ENCODE results near the gene OR7C1.
"Not testable (repeated sequence)": the region's sequence is repeated elsewhere in the genome, so short reads cannot be mapped to it uniquely, and the experiment has no call there.

The OR7C1 gene

DNA sequence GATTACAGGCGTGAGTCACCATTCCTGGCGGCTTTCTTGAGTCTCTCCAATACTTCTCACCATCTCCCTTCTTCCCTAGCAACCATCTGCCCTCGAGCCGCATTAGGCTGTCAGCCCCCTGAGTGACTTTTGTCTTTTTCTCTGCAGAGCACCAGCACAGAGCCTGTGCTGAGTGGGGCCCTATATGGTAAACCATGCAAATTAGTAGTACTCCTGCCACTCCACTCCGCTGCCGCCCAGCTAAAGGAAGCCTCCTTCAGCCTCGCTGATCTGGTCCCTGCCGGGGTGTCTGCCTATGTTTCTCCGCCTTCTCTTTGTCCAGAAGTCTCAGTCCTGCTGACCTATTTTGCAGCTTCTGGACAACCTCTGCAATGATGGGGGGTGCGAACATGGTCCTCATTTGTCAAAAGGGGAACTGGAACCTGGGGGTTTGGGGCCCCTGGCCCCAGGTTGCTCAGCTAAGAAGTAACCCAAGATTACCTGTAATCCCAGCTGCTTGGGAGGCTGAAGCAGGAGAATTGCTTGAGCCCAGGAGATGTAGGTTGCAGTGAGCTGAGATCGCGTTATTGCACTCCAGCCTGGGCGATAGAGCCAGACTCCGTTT lies 54.3 kb downstream of the OR7C1 start:
- H3K4me3 ChIP-seq; H3K9me3 ChIP-seq; H3K36me3 ChIP-seq (replicated peaks); DNase-seq (ENCODE audit: low spot score in 2 of 2); in situ Hi-C loops (cut with MboI; ENCODE audit: low sequenced_read_pairs); H3K4me1 ChIP-seq; H3K27me3 ChIP-seq (ENCODE audit: low read depth): not testable (repeated sequence)

DNA sequence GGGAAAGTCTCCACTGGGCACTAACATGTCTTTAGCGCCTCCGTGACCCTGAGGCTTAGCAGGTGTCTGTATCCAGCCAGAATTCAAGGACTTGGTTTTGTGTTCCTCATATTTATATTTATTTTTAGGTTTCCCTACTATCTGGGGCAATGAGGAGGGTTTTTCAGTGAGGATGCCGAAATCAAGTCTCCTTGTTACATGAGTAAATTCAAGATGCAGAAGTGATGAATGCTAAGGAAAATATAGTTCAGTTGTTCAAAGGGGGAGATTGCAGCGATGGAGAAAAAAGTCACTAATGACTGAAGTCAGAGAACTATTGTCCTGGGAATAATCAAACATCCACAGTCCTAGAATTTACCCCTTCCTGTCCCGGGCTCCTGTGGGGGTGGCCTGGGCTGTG lies 55.8 kb downstream of the OR7C1 start:
- no peak for DNase-seq (ENCODE audit: low spot score in 2 of 2)
- H3K4me1 ChIP-seq, result no peaks in the 10 kb centered on the region
- H3K9me3 ChIP-seq, result no peaks in the 10 kb centered on the region
- in situ Hi-C loops (cut with MboI; ENCODE audit: low sequenced_read_pairs), result no loop called here
- no peaks in the 10 kb centered on the region for H3K36me3 ChIP-seq (replicated peaks)
- H3K4me3 ChIP-seq, result no peak overlapping the region
- 0 out of 2 replicates have a peak, but pooled peaks cover 7% of the 10 kb centered on the region for H3K27me3 ChIP-seq (ENCODE audit: low read depth)

DNA sequence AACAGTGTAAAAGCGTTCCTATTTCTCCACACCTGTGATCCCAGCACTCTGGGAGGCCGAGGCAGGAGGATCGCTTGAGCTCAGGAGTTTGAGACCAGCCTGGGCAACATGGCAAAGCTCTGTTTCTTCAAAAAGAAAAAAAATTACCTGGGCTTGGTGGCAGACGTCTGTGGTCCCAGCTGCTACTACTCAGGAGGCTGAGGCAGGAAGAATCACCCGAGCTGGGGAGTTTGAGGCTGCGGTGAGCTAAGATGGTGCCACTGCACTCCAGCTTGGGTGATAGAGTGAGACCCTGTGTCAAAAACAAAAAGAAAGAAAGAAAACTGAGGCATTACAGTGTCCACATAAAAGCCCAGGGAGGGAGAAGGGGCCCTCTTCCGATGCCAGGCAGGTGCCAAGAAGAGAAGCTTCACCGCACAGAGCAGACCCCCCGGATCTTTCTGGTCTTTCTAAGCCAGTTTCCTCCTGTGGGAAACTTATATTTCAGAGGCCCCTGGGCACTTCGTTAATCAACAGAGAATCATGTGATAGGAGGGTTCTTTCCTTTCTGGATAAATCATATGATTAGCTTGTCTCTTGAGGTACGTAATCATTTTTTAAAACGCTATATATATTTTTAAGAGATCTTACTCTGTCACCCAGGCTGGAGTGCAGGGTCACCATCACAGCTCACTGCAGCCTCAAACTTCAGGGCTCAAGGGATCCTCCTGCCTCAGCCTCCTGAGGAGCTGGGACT lies 56.7 kb downstream of the OR7C1 start, which contains the start of gene ADGRE2:
Gene ADGRE2 (minus strand): TSS at position 451 of the 736 bp plus-strand sequence. CDS start 1,804 bp downstream, outside the sequence.
- DNase-seq (ENCODE audit: low spot score in 2 of 2); H3K4me3 ChIP-seq; H3K4me1 ChIP-seq; in situ Hi-C loops (cut with MboI; ENCODE audit: low sequenced_read_pairs); H3K36me3 ChIP-seq (replicated peaks); H3K9me3 ChIP-seq; H3K27me3 ChIP-seq (ENCODE audit: low read depth): not testable (repeated sequence)

DNA sequence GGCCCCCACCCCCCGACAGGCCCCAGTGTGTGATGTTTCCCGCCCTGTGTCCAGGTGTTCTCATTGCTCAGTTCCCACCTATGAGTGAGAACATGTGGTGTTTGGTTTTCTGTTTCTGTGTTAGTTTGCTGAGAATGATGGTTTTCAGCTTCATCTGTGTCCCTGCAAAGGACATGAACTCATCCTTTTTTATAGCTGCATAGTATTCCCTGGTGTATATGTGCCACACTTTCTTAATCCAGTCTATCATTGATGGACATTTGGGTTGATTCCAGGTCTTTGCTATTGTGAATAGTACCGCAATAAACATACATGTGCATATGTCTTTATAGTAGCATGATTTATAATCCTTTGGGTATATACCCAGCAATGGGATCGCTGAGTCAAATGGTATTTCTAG lies 57.3 kb downstream of the OR7C1 start:
- H3K27me3 ChIP-seq (ENCODE audit: low read depth); H3K36me3 ChIP-seq (replicated peaks); in situ Hi-C loops (cut with MboI; ENCODE audit: low sequenced_read_pairs); H3K4me1 ChIP-seq; H3K4me3 ChIP-seq; DNase-seq (ENCODE audit: low spot score in 2 of 2); H3K9me3 ChIP-seq: not testable (repeated sequence)

DNA sequence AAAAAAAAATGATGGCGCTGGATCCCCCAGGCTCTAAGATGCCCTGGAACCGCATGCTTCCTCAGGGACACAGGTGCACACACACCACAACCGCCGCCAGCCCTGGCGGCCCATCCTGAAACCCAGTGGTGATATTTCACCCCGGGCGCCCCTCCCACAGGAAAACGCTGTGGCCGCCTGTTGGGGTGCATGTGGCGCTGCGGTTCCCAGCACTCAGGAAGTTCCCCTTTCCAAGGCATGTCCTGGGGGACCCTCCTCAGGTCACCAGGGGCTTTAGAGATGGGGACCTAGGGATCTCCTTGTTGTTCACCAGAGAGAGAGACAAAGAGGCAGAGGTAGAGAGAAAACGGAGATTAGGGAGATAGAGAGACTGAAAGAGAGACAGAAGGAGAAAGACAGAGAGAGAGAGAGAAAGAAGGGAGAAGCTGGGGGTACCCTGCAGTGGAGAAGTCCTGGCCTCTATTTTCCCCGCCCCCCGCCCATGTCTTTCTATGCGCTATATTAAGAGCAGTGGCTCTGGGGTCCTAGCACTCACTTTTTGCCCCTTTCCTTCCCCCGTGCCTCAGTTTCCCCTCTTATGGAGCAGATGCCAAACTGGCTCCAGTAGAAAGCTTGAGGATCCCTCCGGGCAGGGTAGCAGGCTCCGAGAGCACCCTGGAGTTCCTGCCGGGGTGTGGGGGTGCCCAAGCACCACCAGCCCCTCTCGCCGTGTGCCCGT lies 59.0 kb downstream of the OR7C1 start:
- H3K4me3 ChIP-seq, result peak overlapping the region; percentile 29

DNA sequence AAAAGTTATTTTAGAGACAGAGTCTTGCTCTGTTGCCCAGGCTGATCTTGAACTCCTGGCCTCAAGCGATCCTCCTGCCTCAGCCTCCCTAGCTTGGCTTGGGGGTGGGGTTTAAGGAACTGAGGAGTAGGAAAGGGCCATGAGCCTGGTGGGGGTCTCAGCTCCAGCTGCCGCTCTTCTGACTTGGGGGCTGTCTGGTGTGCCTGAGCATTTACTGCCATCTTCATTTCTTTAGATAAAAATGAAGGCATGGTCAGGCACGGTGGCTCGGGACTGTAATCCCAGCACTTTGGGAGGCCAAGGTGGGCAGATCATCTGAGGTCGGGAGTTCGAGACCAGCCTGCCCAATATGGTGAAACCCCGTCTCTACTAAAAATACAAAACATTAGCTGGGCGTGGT lies 59.7 kb downstream of the OR7C1 start:
- DNase-seq (ENCODE audit: low spot score in 2 of 2); H3K9me3 ChIP-seq; in situ Hi-C loops (cut with MboI; ENCODE audit: low sequenced_read_pairs); H3K36me3 ChIP-seq (replicated peaks); H3K4me1 ChIP-seq; H3K27me3 ChIP-seq (ENCODE audit: low read depth): not testable (repeated sequence)
- peak overlapping the region; percentile 29; the same call in 1 of the 2 replicates for H3K4me3 ChIP-seq

More for the DNA sequence above, 59.0 kb downstream of the OR7C1 start:
- DNase-seq (ENCODE audit: low spot score in 2 of 2), result no peak
- Histone ChIP-seq H3K36me3 (replicated peaks) (no peaks in the 10 kb centered on the region), H3K27me3 (ENCODE audit: low read depth) (0 out of 2 replicates have a peak, but pooled peaks cover 7% of the 10 kb centered on the region), H3K4me1 (no peaks in the 10 kb centered on the region), H3K9me3 (no peaks in the 10 kb centered on the region)
- in situ Hi-C loops (cut with MboI; ENCODE audit: low sequenced_read_pairs), result no loop called here

DNA sequence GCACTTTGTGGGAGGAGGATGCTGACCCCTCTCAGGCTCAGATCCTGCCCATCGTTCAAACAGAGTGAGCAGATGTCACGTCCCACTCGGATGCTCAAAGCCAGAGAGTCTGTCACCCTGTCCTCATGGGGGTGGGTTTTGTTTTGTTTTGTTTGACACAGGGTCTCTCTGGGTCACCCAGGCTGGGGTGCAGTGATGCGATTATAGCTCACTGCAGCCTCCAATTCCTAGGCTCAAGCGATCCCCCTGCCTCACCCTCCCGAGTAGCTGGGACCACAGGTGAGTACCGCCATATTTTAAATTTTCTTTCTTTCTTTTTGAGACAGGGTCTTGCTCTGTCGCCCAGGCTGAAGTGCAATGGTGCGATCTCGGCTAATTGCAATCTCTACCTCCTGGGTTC lies 60.6 kb downstream of the OR7C1 start:
- Histone ChIP-seq H3K27me3 (ENCODE audit: low read depth) (0 out of 2 replicates have a peak, but pooled peaks cover 7% of the 10 kb centered on the region), H3K4me3 (no peak overlapping the region), H3K9me3 (no peaks in the 10 kb centered on the region), H3K4me1 (no peaks in the 10 kb centered on the region), H3K36me3 (replicated peaks) (no peaks in the 10 kb centered on the region)
- in situ Hi-C loops (cut with MboI; ENCODE audit: low sequenced_read_pairs), result no loop called here
- DNase-seq (ENCODE audit: low spot score in 2 of 2), result no peak

DNA sequence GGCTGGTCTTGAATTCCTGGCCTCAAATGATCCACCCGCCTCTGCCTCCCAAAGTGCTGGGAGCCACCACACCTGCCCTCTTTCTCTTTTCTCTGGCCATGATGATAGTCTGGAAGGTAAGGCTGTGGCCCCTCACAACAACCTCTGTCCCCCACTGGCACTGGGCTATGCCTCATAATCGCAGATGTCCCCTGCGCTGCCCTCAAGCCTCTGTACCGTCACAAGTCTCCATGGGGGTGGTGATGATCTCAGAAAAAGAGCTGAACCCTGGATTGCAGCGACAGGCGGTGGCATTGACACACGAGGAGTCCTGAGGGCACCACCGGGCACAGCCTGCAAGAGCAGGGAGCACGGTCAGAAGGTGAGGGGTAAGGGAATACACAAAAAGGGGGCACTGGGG lies 61.3 kb downstream of the OR7C1 start:
- in situ Hi-C loops (cut with MboI; ENCODE audit: low sequenced_read_pairs); H3K36me3 ChIP-seq (replicated peaks); H3K4me1 ChIP-seq; DNase-seq (ENCODE audit: low spot score in 2 of 2); H3K9me3 ChIP-seq; H3K4me3 ChIP-seq; H3K27me3 ChIP-seq (ENCODE audit: low read depth): not testable (repeated sequence)

DNA sequence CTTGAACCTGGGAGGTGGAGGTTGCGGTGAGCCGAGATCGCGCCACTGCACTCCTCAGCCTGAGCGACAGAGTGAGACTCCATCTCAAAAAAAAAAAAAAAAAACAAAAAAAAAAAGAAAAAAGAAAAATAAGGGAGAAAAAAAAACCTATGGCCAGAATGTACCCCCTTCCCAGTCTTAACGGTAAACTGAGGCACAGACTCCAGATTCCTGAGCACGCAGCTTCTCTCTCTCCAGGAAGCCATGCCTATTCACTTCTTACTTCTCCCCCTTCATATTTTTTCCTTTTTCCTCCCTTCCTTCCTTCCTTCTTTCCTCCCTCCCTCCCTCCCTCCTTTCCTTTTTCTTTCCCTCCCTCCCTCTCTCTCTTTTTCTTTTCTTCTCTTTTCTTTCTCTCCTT lies 62.0 kb downstream of the OR7C1 start:
- Histone ChIP-seq H3K36me3 (replicated peaks) (no peaks in the 10 kb centered on the region), H3K9me3 (no peaks in the 10 kb centered on the region), H3K4me3 (no peak overlapping the region), H3K27me3 (ENCODE audit: low read depth) (0 out of 2 replicates have a peak, but pooled peaks cover 7% of the 10 kb centered on the region), H3K4me1 (no peaks in the 10 kb centered on the region)
- in situ Hi-C loops (cut with MboI; ENCODE audit: low sequenced_read_pairs), result no loop called here
- DNase-seq (ENCODE audit: low spot score in 2 of 2), result no peak

DNA sequence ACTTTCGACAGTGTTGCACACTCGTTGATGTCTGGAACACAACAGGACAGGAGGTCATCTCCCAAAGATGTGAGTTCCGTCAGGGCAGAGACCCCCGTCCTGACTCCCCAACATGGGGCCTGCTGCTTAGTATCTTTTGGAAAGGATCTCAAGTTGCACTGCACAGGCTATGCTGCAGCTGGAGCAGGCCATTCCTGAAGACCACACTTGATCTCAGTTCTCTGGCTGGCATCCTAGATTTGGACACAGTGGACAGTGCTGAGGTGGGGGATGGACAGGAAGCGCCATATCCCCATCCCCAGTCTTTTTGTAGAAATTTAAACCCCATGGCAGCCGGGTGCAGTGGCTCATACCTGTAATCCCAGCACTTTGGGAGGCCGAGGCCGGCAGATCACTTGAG lies 62.5 kb downstream of the OR7C1 start:
- Histone ChIP-seq H3K9me3 (no peaks in the 10 kb centered on the region), H3K4me3 (no peak overlapping the region), H3K36me3 (replicated peaks) (no peaks in the 10 kb centered on the region), H3K4me1 (no peaks in the 10 kb centered on the region), H3K27me3 (ENCODE audit: low read depth) (0 out of 2 replicates have a peak, but pooled peaks cover 7% of the 10 kb centered on the region)
- no peak for DNase-seq (ENCODE audit: low spot score in 2 of 2)
- in situ Hi-C loops (cut with MboI; ENCODE audit: low sequenced_read_pairs), result no loop called here

DNA sequence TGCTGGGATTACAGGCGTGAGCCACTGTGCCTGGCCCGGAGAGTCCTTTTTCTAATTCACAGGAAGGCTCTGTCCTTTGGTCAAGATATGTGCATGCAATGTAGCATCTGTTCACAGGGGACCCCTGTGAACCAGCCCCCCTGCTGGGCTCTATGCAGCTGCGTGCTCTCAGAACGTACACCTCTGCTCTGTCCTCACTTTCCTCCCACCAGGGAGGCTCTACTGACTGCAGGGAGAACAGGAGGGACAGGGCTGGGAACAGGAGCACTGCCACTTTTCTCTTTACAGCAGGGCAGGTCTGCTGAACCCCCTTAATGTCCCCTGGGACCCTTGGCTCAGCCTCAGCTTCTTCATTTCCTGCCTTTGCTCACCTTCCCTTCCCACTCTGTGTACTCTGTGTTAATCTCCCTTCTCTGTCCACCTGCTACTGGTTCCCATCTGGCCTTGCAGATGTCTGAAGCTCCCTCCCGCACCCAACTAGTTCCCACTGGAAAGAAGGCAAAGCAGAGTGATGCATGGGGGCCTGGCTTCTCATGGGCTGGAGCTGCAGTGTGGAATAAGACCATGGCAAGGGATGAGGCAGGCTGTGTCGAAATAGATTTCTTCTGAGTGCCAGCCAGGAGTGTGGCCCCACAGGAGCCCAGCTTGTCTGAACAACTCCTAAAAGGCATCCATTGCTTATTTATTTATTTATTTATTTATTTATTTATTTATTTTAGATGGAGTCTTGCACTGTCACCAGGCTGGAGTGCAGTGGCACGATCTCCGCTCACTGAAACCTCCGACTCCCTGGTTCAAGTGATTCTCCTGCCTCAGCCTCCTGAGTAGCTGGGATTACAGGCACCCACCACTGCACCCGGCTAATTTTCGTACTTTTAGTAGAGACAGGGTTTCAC lies 63.8 kb downstream of the OR7C1 start:
- Histone ChIP-seq H3K36me3 (replicated peaks) (no peaks in the 10 kb centered on the region), H3K9me3 (no peaks in the 10 kb centered on the region), H3K4me1 (no peaks in the 10 kb centered on the region), H3K27me3 (ENCODE audit: low read depth) (0 out of 2 replicates have a peak, but pooled peaks cover 3% of the 10 kb centered on the region), H3K4me3 (no peak overlapping the region)
- in situ Hi-C loops (cut with MboI; ENCODE audit: low sequenced_read_pairs), result no loop called here
- DNase-seq (ENCODE audit: low spot score in 2 of 2), result no peak

DNA sequence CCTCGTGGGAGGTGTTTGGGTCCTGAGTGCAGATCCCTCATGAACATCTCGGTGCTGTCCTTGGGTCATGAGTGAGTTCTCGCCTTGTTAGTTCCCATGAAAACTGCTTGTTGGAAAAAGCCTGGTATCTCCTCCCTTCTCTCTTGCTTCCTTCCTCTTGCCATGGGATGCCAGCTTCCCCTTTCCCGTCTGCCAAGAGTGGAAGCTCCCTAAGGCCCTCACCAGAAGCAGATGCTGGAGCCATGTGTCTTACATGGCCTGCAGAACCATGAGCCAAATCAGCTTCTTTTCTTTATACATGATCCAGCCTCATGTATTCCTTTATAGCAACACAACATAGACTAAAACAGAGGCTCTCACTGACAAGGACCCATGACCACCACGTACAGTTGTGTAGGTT lies 64.8 kb downstream of the OR7C1 start:
- DNase-seq (ENCODE audit: low spot score in 2 of 2), result no peak
- in situ Hi-C loops (cut with MboI; ENCODE audit: low sequenced_read_pairs), result no loop called here
- Histone ChIP-seq H3K9me3 (no peaks in the 10 kb centered on the region), H3K4me3 (no peak overlapping the region), H3K27me3 (ENCODE audit: low read depth) (no peaks in the 10 kb centered on the region), H3K36me3 (replicated peaks) (no peaks in the 10 kb centered on the region), H3K4me1 (no peaks in the 10 kb centered on the region)

DNA sequence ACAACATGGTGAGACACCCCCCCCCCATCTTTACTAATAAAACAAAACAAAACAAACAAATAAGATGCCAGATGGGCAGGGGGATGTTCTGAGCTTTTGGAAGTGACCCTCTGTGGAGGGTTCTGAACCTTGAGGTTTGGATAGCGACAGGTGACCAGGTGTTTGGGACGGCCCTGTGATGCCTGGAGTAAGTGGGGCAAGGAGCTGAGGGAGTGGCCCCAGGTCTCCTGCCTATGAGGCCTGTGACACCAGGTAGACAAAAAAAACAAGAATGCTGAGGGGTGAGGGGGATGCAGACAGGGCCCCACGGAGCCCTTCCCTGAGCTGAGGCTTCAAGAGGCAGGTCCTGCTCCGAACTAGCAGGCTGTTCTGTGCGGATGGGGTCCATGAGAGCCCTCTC lies 65.8 kb downstream of the OR7C1 start:
- Histone ChIP-seq H3K9me3 (no peaks in the 10 kb centered on the region), H3K4me1 (no peaks in the 10 kb centered on the region), H3K27me3 (ENCODE audit: low read depth) (no peaks in the 10 kb centered on the region), H3K4me3 (no peak overlapping the region), H3K36me3 (replicated peaks) (no peaks in the 10 kb centered on the region)
- in situ Hi-C loops (cut with MboI; ENCODE audit: low sequenced_read_pairs), result loop anchor here (5.0 kb wide), 1 partner anchor 372 kb away; no protein-coding TSS in a partner anchor
- DNase-seq (ENCODE audit: low spot score in 2 of 2), result no peak
